ENCODE data around the gene KLF1. TPM values are rescaled to one million over a fixed set of nuclear protein-coding genes. Genes with fewer than 3 reads are reported as not detected.

Gene KLF1
- total and polyA plus RNA-seq, 2 of the 13 experiments (the other 11 are each of a cell fraction or from before 2014, with no cell fraction given), result not detected

- ATAC-seq, result peak; percentile 85
- no peaks in the 10 kb centered on the region for H3K36me3 ChIP-seq (replicated peaks in 1 of 2; ENCODE audit: control insufficient read depth in 1 of 2, insufficient read depth in 2 of 2, low read length in 2 of 2)
- POLR2A ChIA-PET, result interaction anchor here (0.6 to 1.4 kb wide), 10 partner anchors 8 to 195 kb away, joined by 3 to 15 read pairs (median 4); partner anchors contain the start of genes CALR, FARSA and GCDH
- no peak for TF ChIP-seq SMAD9 (CRISPR knock-in tag; IDR thresholded peaks at IDR 0.05)
- 0 out of 2 replicates have a peak, but pooled peaks have one; percentile 47 for TF ChIP-seq HNRNPL (IDR thresholded peaks at IDR 0.05; ENCODE audit: low read depth, low read length)
- TF ChIP-seq ZNF792 (CRISPR knock-in tag; IDR thresholded peaks at IDR 0.05), result peak; percentile 58; the same call in 1 of the 2 replicates
- no peak for TF ChIP-seq SMAD3 (CRISPR knock-in tag; IDR thresholded peaks at IDR 0.05)
- TF ChIP-seq, protein P1, sequence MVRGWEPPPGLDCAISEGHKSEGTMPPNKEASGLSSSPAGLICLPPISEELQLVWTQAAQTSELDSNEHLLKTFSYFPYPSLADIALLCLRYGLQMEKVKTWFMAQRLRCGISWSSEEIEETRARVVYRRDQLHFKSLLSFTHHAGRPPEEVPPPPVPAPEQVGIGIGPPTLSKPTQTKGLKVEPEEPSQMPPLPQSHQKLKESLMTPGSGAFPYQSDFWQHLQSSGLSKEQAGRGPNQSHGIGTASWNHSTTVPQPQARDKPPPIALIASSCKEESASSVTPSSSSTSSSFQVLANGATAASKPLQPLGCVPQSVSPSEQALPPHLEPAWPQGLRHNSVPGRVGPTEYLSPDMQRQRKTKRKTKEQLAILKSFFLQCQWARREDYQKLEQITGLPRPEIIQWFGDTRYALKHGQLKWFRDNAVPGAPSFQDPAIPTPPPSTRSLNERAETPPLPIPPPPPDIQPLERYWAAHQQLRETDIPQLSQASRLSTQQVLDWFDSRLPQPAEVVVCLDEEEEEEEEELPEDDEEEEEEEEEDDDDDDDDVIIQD (CRISPR knock-in tag; IDR thresholded peaks at IDR 0.05; ENCODE audit: low read depth), result 0 out of 2 replicates have a peak, but pooled peaks have one; percentile 19
- TF ChIP-seq SMAD1 (CRISPR knock-in tag; IDR thresholded peaks at IDR 0.05; ENCODE audit: borderline replicate concordance, low read depth), result peak; percentile 78; the same call in 1 of the 2 replicates
- TF ChIP-seq, protein P2, sequence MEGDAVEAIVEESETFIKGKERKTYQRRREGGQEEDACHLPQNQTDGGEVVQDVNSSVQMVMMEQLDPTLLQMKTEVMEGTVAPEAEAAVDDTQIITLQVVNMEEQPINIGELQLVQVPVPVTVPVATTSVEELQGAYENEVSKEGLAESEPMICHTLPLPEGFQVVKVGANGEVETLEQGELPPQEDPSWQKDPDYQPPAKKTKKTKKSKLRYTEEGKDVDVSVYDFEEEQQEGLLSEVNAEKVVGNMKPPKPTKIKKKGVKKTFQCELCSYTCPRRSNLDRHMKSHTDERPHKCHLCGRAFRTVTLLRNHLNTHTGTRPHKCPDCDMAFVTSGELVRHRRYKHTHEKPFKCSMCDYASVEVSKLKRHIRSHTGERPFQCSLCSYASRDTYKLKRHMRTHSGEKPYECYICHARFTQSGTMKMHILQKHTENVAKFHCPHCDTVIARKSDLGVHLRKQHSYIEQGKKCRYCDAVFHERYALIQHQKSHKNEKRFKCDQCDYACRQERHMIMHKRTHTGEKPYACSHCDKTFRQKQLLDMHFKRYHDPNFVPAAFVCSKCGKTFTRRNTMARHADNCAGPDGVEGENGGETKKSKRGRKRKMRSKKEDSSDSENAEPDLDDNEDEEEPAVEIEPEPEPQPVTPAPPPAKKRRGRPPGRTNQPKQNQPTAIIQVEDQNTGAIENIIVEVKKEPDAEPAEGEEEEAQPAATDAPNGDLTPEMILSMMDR (CRISPR knock-in tag; IDR thresholded peaks at IDR 0.05), result peak; percentile 74
- no peak for TF ChIP-seq ZNF430 (CRISPR knock-in tag; IDR thresholded peaks at IDR 0.05)
- TF ChIP-seq ZNF460 (CRISPR knock-in tag; IDR thresholded peaks at IDR 0.05; ENCODE audit: borderline replicate concordance), result no peak
- TF ChIP-seq PREB (CRISPR knock-in tag; IDR thresholded peaks at IDR 0.05), result no peak
- TF ChIP-seq ZMYM4 (CRISPR knock-in tag; IDR thresholded peaks at IDR 0.05), result peak; percentile 35; the same call in 1 of the 2 replicates
- peak; percentile 71 for TF ChIP-seq GATAD2A (CRISPR knock-in tag; IDR thresholded peaks at IDR 0.05)
- 0 out of 2 replicates have a peak, but pooled peaks have one; percentile 41 for TF ChIP-seq ZMYM2 (CRISPR knock-in tag; IDR thresholded peaks at IDR 0.05)
- TF ChIP-seq SP1 (IDR thresholded peaks at IDR 0.05), result no peak
- TF ChIP-seq SP1 (CRISPR knock-in tag; IDR thresholded peaks at IDR 0.05), result no peak; the same call in 1 of the 2 replicates
- TF ChIP-seq, protein P3, sequence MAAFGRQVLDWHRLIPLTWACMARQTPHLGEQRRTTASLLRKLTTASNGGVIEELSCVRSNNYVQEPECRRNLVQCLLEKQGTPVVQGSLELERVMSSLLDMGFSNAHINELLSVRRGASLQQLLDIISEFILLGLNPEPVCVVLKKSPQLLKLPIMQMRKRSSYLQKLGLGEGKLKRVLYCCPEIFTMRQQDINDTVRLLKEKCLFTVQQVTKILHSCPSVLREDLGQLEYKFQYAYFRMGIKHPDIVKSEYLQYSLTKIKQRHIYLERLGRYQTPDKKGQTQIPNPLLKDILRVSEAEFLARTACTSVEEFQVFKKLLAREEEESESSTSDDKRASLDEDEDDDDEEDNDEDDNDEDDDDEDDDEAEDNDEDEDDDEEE (CRISPR knock-in tag; IDR thresholded peaks at IDR 0.05), result peak; percentile 73; the same call in 1 of the 2 replicates
- TF ChIP-seq SSRP1 (CRISPR knock-in tag; IDR thresholded peaks at IDR 0.05), result no peak
Measured at GRCh38 chr19:12864721-12865715, 22.0 kb downstream of the KLF1 start.

More at GRCh38 chr19:12864721-12865715, 22.0 kb downstream of the KLF1 start:
- peak overlapping the region in 1 of 3 experiments; percentile 13; a peak in 1 of 6 replicates for H3K4me3 ChIP-seq (replicated peaks in 1 of 3; ENCODE audit: insufficient read depth in 1 of 3, low read depth in 2 of 3, low read length in 3 of 3)
- no peaks in the 10 kb centered on the region for H3K79me2 ChIP-seq (ENCODE audit: insufficient read depth, low read length)
- H3K9me3 ChIP-seq (ENCODE audit: low read length), result no peaks in the 10 kb centered on the region
- peak overlapping the region; percentile 0 for H3K27ac ChIP-seq (ENCODE audit: extremely low read length, insufficient read depth, low read length)
- FAIRE-seq (peak; percentile 83), DNase-seq (ENCODE audit: low spot score) (peak; percentile 75)
- no peak overlapping the region for H2AFZ ChIP-seq (ENCODE audit: low read length)
- intact Hi-C loops (cut with micrococcal nuclease; ENCODE audit: unreplicated experiment) (no loop called here), in situ Hi-C loops (cut with HindIII; ENCODE audit: extremely low pct_ligation_motif_present, low pct_unique_long_range_greater_than_20kb) (no loop called here)
- peaks cover 19% of the 10 kb centered on the region for H3K4me1 ChIP-seq (ENCODE audit: insufficient read depth, low read length)
- H3K4me2 ChIP-seq (ENCODE audit: low read depth, low read length), result peak overlapping the region; percentile 56
- BruUV-seq (replicated peaks), result no TSS peak
- no peaks in the 10 kb centered on the region for H4K20me1 ChIP-seq (ENCODE audit: insufficient read depth, low read length)
- no peak overlapping the region for H3K9ac ChIP-seq (ENCODE audit: insufficient read depth, low read depth, low read length)
- no peaks in the 10 kb centered on the region for H3K27me3 ChIP-seq (ENCODE audit: control insufficient read depth in 1 of 2, insufficient read depth in 2 of 2, low read length in 2 of 2)
- CTCF ChIA-PET (ENCODE audit: low intra/inter-chr PET ratio, low total read pairs), result interaction anchor here (2.0 kb wide), 1 partner anchor 100 kb away, joined by 7 read pairs; no protein-coding TSS in a partner anchor
- 57% methylated on average over 19 of the region's 34 CpGs for WGBS (ENCODE audit: low lambda C conversion rate)
